ENCODE data around the gene UCHL1. TPM values are rescaled to one million over a fixed set of nuclear protein-coding genes. Genes with fewer than 3 reads are reported as not detected.
"Not testable (repeated sequence)": the region's sequence is repeated elsewhere in the genome, so short reads cannot be mapped to it uniquely, and the experiment has no call there.

UCHL1 gene
- total RNA-seq, 1 experiment from 2014 or later: 1.3 TPM

DNA sequence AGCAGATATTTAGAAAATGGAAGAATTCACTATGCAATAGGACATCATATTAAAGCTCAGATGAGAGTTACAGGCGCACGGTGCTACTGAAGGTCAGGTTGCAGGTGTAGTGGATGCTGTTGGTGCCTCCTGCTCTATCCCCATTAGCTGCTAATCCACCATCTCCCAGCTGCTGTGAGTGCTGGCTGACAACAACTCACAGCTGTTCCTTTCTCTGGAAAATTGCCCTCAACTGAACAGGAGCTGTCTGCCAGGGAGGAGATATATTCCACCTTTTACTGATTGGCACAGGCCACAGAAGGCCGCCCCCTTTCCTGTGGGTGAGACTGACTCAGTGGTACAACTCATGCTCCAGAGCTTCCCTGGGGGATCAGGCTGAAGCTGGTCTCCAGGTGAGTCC is 48.7 kb downstream of the UCHL1 start:
- intact Hi-C loops (cut with micrococcal nuclease): no loop called here
- Mint-ChIP-seq H3K36me3 (ENCODE audit: insufficient read depth, unreplicated experiment) (no peaks in the 10 kb centered on the region), H3K4me3 (ENCODE audit: unreplicated experiment) (no peak overlapping the region), H3K27me3 (ENCODE audit: insufficient read depth, unreplicated experiment) (no peaks in the 10 kb centered on the region), H3K4me1 (ENCODE audit: insufficient read depth, unreplicated experiment) (peaks cover 5% of the 10 kb centered on the region), H3K27ac (ENCODE audit: low read depth, unreplicated experiment) (no peak overlapping the region), H3K9me3 (ENCODE audit: unreplicated experiment) (peaks cover 2% of the 10 kb centered on the region)
- CTCF ChIA-PET: interaction anchor here (0.9 to 1.6 kb wide), 6 partner anchors 10 to 356 kb away, joined by 3 to 5 read pairs (median 4); no protein-coding TSS in a partner anchor
- DNase-seq (ENCODE audit: unreplicated experiment): no peak
- POLR2A ChIA-PET: interaction anchor here (1.1 kb wide), 1 partner anchor 14 kb away, joined by 3 read pairs; no protein-coding TSS in a partner anchor
- no TSS peak for BruUV-seq (replicated peaks)
- TF ChIP-seq, protein P1, sequence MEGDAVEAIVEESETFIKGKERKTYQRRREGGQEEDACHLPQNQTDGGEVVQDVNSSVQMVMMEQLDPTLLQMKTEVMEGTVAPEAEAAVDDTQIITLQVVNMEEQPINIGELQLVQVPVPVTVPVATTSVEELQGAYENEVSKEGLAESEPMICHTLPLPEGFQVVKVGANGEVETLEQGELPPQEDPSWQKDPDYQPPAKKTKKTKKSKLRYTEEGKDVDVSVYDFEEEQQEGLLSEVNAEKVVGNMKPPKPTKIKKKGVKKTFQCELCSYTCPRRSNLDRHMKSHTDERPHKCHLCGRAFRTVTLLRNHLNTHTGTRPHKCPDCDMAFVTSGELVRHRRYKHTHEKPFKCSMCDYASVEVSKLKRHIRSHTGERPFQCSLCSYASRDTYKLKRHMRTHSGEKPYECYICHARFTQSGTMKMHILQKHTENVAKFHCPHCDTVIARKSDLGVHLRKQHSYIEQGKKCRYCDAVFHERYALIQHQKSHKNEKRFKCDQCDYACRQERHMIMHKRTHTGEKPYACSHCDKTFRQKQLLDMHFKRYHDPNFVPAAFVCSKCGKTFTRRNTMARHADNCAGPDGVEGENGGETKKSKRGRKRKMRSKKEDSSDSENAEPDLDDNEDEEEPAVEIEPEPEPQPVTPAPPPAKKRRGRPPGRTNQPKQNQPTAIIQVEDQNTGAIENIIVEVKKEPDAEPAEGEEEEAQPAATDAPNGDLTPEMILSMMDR (IDR thresholded peaks at IDR 0.05; ENCODE audit: unreplicated experiment): no peak

DNA sequence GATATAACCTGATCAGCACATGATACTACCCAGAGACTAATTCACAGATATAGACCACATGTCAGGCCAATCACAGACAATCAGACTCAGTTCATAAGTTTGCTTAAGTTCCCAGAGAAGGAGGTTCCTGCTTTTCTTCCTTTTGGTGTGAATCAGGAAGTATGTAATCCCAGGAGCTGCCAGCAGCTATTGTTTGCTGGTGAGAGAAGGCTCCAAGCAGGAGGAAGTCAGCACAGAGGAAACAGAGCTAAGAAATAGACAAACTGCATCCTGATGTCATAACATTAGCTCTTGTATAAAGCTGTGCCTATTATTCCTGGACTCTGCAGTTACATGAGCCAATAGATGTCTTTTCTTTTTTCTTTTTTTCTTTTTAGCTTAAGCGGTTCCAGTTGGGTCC is 50.9 kb downstream of the UCHL1 start:
- H3K27ac Mint-ChIP-seq (ENCODE audit: low read depth, unreplicated experiment): no peak overlapping the region
- BruUV-seq (replicated peaks): no TSS peak
- ChIA-PET CTCF (interaction anchor here (0.9 kb wide), 1 partner anchor 354 kb away, joined by 5 read pairs; no protein-coding TSS in a partner anchor), POLR2A (interaction anchor here (0.9 kb wide), 1 partner anchor 9 kb away, joined by 4 read pairs; no protein-coding TSS in a partner anchor)
- no peak overlapping the region for H3K4me3 Mint-ChIP-seq (ENCODE audit: unreplicated experiment)
- peaks cover 9% of the 10 kb centered on the region for H3K9me3 Mint-ChIP-seq (ENCODE audit: unreplicated experiment)
- peaks cover 5% of the 10 kb centered on the region for H3K4me1 Mint-ChIP-seq (ENCODE audit: insufficient read depth, unreplicated experiment)
- TF ChIP-seq, protein P1 (IDR thresholded peaks at IDR 0.05; ENCODE audit: unreplicated experiment): no peak
- no peaks in the 10 kb centered on the region for H3K27me3 Mint-ChIP-seq (ENCODE audit: insufficient read depth, unreplicated experiment)
- intact Hi-C loops (cut with micrococcal nuclease): no loop called here
- H3K36me3 Mint-ChIP-seq (ENCODE audit: insufficient read depth, unreplicated experiment): no peaks in the 10 kb centered on the region
- no peak for DNase-seq (ENCODE audit: unreplicated experiment)

DNA sequence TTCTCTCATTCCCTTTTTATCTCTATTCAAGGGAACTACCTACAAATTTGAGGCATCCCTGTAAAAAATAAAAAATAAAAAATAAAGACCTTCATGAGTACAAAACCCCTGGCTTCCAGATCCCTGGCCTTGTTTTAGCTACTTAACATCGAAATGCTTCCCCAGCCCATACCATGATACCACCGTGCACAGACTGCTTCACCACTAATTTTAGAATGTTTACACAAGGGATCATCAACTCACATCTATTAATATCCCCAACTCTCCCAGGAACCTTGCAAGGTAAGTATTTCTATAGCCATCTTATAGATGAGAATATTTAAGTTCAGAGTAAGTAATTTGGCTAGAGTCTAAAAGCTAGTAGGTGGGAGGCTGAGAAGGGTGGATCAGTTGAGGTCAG is 51.7 kb downstream of the UCHL1 start:
- ChIA-PET CTCF (interaction anchor here (0.5 to 1.4 kb wide), 2 partner anchors 28 to 872 kb away, joined by 4 read pairs; no protein-coding TSS in a partner anchor), POLR2A (interaction anchor here (0.9 kb wide), 1 partner anchor 10 kb away, joined by 4 read pairs; no protein-coding TSS in a partner anchor)
- Mint-ChIP-seq H3K36me3 (ENCODE audit: insufficient read depth, unreplicated experiment) (no peaks in the 10 kb centered on the region), H3K4me3 (ENCODE audit: unreplicated experiment) (no peak overlapping the region), H3K9me3 (ENCODE audit: unreplicated experiment) (peaks cover 9% of the 10 kb centered on the region), H3K27me3 (ENCODE audit: insufficient read depth, unreplicated experiment) (no peaks in the 10 kb centered on the region), H3K27ac (ENCODE audit: low read depth, unreplicated experiment) (no peak overlapping the region), H3K4me1 (ENCODE audit: insufficient read depth, unreplicated experiment) (peaks cover 5% of the 10 kb centered on the region)
- no peak for DNase-seq (ENCODE audit: unreplicated experiment)
- intact Hi-C loops (cut with micrococcal nuclease): no loop called here
- TF ChIP-seq, protein P1 (IDR thresholded peaks at IDR 0.05; ENCODE audit: unreplicated experiment): no peak
- no TSS peak for BruUV-seq (replicated peaks)

DNA sequence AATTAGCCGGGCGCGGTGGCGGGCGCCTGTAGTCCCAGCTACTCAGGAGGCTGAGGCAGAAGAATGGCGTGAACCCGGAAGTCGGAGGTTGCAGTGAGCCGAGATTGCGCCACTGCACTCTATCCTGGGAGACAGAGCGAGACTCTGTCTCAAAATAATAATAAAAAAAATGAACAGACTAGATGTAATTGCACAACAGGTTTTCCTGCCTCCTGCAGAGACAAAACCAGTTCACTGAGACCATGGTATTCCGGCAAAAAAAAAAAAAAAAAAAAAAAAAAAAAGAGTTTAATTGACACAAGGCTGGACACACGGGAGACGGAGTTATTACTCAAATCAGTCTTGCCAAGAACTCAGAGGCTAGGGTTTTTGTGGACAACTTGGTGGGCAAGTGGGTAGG is 58.7 kb downstream of the UCHL1 start:
- CTCF ChIA-PET: interaction anchor here (0.6 to 0.7 kb wide), 4 partner anchors 11 to 1706 kb away, joined by 3 read pairs; no protein-coding TSS in a partner anchor
- H3K27me3 Mint-ChIP-seq (ENCODE audit: insufficient read depth, unreplicated experiment); H3K9me3 Mint-ChIP-seq (ENCODE audit: unreplicated experiment); H3K36me3 Mint-ChIP-seq (ENCODE audit: insufficient read depth, unreplicated experiment); BruUV-seq (replicated peaks); POLR2A ChIA-PET; H3K27ac Mint-ChIP-seq (ENCODE audit: low read depth, unreplicated experiment); H3K4me3 Mint-ChIP-seq (ENCODE audit: unreplicated experiment); intact Hi-C loops (cut with micrococcal nuclease): not testable (repeated sequence)
- H3K4me1 Mint-ChIP-seq (ENCODE audit: insufficient read depth, unreplicated experiment): peaks cover 18% of the 10 kb centered on the region
- peak; percentile 20 for DNase-seq (ENCODE audit: unreplicated experiment)

All from MCF 10A (cell line).